AG08396 (cell line): Measurements from ENCODE around the gene ANKMY1.

Experiments
- DNase-seq: peaks from one replicate; pipeline ENCODE4 v3.0.0; 2012; ENCODE audit warnings: low spot score, mixed read lengths

ANKMY1 gene

DNA sequence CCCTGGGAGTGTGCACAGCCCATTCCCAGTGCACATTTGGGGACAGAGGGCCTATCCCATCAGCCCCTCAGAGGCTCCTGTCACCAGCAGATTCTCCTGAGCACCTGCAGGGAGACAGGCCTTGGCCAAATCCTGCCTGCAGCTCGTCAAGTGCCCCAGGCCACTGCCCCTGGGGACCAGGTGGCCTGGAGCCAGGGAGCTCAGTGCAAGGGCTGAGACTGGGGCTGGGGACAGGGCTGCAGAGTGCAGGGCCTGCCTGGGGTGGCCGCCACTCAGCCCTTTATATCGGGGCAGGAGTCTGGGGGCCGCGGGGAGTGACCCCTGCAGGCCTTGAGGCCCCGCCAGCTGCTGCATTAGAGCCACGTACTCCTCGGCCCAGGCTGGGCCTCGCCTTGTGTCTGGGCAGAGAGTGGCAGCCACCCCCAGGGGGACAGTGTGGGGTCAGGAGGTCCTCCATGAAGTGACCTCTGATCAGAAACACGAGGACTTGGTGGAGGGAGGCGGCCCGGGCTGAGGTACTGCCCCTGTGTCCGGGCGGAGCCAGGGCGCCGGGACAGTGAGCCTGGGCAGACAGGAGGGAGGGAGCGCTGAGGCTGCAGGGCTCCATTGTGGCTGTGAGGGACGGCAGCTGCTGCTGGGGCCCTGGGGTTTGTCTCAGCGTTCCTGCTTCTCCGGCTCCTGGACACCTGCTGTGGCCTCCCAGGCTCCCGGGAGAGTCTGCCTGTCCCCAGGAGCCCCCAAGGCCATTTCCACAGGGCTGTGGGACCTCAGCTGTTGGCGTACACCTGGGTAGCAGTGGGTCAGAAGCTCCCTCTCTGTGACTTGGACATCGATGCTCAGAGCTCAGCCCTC lies 98.2 kb downstream of the ANKMY1 start:
- no peak for DNase-seq

DNA sequence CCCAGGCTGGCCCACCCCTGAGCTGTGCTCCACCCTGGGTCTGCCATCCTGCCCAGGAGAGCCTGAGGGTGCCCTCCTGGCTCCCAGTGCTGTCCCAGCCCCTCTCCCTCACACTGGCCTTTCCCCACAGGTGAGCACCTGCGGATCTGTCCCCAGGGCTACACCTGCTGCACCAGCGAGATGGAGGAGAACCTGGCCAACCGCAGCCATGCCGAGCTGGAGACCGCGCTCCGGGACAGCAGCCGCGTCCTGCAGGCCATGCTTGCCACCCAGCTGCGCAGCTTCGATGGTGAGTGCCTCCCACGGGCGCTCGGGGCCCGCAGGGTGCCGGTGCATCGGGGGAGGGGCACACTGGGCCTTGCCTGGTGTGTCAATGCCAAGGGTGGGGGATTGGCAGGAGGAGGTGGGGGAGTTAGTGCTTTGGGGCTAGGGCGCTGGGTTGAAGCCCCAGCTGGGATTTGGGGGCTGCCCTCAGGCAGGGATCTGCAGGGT lies 98.8 kb downstream of the ANKMY1 start:
- no peak for DNase-seq

DNA sequence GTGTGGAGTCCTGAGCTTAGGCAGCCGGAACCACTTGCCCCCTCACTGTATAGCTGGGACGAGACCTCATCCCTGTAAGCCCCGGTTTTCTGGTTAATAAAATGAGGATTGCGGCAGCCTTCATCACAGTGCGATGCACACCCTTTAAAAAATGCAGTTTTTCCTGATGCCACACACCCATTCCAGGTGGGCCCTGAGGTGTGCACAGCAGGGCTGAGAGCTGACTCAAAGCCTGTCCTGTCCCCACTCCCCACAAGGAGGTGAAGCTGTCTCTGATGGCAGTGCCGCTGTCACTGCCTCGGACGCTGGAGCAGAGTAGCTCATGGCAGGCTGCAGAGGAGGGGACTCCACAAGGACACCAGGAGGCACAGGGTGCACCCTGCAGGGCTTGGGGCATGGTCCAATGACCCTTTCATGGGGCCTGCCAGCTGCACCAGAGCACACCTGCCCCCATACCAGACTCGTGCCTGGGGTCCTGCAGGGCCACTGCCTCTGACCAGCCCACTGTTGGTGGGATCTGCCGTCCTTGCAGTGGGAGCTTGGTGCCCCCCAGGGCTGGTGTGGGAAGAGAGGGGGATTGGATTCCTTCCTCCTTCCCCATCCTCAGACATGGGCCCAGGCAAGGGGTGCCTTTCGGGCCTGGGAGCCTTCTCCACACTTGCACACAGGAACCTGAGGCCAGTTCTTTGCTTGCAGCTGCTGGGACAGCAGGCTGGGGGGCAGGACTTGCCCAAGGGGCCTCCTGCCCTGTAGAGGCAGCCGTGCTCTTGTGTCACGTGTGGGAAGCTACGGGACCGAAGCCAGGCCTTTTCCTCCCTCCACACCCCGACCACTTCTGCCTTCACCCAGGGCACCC lies 99.5 kb downstream of the ANKMY1 start:
- DNase-seq, result no peak

DNA sequence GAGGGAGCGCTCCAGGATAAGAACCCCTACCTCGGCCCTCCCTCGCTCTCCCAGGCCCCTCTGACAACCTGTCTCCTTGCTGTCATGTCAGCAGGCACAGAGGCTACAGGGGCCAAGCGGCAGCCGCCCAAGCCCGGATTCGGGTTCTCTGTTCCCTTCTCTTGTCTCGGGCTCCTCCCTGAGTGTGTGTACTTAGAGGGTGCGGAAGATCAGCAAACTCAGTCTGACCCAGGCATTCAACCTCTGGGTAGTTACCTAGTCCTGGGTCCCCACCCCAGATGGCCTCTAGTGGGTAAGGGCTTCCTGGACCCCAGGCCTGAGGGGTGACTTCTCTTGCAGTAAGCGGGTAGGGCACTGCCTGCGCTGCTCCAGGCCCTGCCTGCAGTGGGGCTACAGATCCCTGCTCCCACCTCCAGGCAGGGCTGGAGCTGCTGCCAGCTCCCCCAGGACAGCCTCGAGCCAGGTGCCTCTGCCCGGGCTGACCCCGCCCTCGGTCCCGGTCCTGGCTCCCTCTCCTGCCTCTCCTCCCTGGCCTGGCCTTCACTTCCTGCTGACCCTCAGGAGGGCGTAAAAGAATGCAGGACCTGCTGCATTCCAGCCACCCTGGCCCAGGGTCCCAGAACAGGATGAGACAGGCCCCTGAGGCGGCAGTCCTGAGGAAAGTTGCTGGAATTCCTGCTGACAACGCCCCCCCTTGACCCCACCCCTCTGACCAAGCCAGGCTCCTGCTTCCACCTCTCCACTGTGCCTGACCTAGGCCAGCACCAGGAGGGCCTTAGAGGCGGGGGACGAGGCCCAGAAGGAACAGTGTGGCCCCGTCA lies 100.4 kb downstream of the ANKMY1 start:
- DNase-seq, result no peak

DNA sequence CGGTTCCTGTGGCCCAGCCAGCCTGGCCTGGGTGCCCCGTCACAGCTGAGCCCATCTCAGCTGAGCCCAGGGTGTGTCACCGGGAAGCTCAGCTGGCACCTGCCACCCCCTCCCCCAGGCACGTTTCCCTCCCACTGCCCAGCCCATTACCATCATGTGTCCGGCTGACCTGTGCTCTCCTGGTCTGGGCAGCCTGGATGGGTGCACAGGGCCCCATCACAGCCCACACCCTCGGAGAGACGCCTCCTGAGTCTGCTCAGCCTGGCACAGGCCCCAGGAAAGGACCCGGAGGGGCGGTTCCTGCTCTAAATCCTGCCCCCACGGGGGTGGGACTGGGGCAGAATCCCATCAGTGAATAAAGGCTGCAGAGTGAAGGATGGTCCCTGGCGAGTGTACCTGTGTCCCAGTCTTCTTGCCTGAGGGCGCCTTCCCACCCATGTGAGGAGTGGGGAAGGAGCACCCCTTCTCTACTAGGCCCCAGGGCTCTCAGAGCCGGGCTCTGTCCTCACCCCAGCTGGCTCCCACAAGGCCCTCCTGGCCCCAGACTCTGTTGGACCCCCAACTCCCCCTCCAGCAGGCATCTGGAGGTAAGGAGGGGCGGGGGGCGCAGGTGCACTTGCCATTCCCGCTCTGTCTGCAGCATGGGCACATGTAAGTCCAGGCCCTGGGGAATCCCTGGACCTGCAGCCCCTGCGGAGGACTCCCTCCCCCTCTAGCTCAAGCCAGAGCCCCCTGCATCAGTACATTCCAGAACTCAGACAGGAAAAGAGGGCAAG lies 101.2 kb downstream of the ANKMY1 start:
- DNase-seq, result no peak

DNA sequence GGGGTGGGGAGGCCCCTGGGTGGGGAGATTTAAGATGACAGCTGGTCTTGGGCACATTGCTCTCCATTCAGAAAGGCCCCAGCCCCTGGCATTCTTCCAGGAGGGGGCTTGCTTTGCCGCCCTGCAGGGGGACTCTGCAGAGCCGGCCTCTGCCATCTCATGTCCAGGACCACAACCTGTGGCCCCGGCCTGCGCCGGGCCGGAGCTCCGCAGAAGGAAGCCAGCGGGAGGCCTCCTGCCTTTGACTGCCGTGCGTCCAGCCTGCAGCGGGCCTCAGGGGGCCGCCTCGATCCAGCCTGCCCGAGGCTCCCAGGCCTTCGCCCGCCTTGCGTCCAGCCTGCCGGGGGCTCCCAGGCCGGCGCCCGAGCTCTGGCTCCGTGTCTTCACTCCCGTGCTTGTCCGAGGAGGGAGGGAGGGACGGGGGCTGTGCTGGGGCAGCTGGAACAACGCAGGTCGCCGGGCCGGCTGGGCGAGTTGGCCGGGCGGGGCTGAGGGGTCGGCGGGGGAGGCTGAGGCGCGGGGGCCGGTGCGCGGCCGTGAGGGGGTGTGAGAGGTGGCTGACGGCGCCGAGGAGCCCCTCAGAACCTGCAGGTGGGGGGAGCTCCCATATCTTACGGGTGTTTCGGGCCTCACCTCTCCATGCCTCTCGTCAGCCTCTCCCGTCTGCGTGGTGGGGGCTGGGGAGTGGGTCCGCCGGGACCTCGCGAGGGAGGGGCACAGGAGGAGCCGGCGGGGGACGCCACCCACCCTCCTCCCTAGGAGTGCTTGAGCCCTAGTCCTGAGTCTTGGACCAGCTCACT lies 101.9 kb downstream of the ANKMY1 start:
- DNase-seq, result no peak

DNA sequence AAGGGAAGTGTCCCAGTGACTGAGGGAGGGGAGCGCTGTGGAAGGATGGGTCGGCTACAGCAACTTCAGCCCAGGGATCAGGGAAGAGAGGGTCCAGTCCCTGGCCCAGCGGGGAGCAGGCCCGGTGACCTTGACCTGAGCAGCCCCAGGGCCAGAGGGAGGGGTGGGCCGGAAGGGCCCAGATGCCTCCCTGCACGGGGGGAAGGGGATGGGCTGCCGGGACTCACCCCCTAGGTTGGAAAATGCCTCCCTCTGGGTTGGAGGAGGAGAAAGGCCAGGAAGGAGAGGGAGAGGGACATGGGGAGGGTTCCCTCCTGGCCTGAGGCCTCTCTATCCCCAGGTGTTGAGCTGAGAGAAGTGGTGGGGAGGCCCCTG lies 102.5 kb downstream of the ANKMY1 start:
- DNase-seq, result no peak

DNA sequence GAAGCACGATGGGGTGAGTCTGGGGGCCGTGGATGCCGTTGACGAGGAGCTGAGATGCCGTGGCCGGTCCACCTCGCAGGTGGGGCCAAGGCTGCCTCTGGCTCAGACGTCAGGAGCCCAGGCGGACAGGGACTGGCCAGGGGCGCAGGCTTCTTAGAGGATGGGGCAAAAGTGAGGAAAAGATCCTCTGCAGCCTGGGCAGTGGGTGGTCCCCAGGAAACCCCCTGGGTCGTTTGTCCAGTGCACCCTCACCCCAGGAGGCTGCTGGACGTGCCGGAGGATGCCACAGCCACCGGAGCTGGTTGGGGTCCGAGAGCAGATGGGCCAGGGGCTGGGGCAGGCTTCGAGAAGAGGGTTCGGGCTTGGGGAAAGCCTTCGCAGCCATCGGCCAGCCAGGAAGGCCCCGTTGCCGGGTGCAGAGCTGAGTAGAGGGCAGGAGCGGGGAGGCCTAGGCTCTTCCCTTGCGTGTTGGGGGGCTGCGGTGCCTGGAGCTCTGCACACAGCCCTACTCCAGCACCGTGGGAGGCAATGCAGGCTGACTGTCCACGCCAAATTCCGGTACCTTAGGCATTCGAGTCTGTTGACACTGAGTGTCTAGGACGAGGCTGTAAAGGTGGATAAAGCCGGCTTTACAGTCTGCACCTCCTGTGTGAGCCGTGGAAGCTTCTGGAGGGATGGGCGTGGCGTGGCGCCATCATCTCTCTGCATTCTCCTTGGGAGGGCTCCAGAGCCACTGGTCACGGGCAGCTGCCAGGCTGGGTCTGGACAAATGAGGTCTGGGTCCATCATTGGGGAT lies 103.5 kb downstream of the ANKMY1 start:
- DNase-seq, result no peak

DNA sequence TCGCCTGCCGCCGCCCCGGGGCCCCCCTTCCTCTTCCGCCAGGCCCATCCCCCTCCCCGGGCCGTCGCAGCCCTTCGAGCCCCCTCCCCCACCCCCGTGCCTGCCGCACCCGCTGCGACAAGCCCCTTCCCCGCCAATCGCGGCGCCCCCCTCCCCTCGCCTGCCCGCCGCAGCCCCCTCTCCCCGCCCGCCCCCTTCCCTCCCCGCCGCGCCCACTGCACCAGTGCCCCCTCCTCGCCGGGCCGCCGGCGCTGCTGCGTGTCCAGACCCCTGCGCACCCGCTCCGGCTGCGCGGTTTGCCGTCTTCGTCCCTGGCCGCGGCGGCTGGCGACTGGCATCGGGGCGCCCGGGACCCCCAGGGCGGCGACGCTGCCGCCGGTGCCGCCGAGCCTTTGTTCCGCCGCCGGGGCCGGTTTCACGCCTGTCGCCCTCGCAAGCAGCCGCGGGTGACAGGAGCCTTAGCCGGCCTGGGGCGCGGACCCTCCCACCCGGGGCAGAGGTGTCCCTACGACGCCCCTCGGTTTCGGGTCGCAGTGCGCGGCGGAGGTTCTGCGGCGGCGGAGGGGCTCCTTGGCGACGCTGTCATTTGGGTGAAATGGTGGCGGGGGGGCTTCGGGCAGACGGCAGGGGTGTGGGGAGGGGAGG lies 104.2 kb downstream of the ANKMY1 start:
- DNase-seq, result no peak

DNA sequence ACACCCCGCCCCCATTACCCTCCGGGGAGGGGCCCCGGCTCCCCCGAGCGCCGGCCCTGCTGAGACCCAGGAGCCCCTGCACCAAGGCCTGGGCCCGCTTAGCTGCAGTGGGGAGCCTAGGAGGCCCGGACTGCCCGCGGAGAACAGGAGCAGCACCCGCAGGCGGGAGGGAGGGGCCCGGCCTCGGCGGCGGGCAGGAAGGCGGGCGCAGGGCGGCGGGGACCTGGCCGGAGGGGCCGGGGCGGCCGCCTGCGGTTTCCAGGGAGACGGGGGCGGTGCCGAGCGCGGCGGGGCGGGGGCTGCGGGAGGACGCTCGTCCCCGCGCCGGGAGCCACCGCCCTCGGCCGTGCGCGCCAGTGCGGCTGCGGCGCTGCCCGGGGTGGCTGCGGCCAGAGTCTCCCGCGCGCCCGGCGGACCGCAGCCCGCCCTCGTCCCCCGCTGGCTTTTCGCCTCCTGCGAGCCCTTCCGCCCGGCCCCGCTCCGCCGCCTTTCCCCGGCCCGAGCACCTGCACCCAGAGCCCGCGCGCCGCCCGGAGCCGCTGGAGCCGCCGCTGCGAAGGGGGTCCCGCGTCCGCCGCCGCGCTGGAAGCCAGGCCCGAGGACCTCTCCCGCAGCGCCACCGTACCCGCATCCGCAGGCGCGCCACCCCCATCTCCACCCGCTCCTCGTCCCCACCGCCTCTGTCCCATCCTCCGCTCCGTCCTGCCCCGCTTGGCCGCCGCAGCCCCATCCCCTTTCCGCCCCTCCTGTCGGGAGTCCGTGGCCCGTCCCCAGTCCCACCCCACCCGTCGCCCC lies 105.1 kb downstream of the ANKMY1 start:
- peak; percentile 94 for DNase-seq

DNA sequence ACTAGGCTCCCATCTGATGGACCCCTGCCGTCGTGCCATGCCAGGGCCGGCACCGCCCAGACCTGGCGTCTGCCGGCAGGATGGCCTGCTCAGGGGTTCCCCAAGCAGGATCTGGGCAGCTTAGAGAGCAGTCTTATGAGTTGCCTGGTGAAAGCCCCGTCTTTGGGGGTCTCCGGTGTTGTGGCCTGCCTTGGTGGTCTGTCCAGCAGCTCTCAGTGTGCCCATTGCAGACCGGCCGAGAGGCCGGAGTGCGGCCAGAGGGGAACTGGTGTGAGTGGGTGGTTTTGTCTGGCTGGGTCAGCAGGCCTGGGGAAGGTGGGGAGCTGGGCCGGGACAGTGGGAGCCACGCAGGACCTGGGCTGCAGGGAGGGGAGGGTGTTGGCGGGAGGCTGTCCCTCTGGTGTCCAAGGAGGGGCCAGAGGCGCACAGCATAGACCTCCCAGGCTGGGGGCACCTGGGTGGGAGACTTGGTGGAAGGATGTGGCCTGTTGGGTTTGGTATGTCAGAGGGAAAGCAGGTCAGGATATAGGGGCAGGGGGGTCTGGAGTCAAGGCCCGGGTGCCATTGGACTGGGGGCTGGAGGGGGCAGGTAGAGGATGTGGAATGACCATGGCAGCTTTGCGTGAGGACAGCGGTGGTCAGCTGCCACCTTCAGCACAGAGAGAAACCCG lies 105.9 kb downstream of the ANKMY1 start:
- DNase-seq, result no peak

DNA sequence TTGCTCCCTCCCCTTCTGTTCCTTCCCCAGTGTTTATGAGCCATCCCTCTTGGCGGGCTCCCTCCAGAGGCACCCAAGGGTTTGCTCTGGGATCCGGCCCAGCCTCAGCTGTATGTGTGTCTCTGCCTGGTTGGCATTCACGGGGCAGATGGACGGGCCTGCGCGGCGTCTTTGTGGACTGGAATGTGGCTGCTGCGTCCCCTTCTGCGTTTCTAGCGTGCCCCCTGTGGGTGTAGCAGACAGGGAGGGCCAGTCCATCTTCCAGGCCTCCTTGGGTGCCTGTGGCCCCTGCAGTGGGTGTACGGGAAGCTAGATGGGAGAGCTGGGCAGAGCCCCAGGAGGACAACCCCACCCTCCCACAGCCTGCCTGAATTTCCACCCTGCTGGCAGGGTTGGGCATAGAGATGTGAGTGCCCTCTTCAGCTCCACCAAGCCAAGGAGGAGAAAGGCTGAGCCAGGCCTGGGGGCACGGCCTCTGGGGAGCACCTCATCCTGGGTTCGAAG lies 106.6 kb downstream of the ANKMY1 start:
- DNase-seq, result no peak

DNA sequence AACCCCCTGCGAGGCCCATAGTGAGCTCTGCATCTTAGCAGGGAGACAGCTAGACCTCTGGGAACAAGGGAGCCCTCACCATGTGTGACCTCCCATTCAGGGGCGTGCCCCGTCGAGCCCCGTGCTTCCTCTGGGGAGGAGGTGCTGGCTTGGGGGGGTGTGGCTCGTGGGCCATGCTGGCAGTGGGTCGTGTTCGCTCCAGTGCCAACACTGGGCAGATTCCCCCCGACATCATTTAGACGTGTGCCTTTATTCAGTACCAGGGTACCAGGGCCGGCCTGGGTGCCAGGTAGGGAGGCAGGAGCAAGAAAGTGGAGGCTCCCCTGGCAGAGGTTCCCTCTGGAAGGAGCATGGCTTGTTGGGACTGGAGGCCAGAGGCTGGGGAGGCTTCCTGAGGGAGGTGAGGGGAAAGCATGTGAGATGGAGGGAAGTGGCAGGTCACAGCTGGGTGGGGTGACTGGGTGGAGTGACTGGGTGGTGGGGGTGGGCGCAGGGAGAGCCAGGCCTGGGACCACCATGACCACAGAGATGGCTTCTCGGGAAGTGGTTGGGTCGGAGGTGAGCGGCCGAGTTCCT lies 107.2 kb downstream of the ANKMY1 start:
- DNase-seq, result no peak

DNA sequence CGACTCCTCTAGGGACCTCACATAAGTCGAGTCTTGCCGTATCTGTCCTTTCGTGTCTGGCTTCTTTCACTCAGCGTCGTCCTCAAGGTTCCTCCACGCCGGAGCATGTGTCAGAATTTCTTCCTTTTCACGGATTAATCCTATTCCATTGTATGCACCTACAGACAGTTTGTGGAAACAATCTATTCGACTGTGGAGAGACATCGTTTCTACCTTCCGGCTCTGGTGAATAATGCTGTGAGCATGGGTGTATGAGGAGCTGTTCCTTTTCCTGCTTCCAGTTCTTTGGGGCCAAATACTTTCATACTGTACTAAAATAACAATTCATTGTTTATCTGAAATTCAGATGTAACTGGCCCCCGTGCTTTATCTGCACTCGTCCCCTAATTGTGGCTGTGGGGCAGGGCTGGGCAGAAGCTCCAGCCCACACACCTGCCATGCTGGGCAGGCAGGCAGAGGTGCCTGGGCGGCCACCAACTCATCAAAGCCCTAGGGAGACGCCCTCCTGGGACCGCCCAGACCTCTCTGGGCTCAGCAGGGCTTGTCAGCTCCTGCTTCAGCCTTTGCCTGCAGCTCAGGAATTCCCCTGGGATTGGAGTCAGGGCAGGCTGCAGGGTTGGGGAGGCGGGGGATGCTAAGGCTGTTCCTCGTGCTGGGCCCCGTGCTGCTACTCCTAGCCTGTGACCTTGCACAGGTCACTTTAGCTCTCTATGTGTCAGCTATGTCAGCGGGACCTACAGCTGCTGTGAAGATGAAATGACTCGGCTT lies 107.8 kb downstream of the ANKMY1 start:
- no peak for DNase-seq

DNA sequence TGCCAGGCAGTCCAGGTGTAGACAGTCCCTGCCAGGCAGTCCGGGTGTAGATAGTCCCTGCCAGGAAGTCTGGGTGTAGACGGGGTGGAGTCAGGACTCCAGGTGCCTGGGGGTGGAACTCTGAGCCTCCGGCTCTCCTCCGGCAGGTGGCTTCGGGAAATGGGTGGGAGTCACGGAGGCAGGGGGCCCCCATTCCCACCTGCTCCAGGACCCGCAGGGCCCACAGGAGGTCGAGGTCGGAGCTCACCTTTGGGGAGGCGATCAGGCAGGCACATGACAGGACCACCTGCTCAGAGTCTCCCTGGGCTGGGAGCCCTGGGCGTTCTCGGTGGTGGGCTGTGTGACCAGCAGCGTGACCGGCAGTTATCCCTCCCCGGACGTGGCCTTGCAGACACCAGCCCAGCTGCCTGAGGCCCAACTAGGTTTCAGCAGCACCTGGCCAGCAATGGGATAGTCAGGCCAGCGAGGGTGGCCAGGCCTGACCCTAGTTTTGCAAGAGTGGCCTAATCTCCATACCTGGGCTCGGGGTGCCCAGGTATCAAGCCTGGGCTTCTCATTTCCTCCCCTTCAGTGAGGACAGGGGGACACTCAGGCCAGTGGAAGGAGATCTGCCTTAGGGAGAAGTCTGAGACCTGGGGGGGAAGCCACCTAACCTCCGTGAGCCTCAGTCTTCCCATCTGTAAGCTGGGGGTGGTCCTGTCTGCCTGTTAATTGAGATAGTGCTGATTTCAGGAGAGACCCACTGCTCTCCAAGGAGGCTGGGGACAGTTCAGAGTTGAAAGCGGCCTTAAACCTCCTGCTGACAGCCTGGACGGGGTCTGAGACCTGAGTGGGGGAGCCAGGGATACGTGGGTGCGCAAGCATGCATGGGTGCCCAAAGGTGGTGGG lies 109.2 kb downstream of the ANKMY1 start:
- no peak for DNase-seq
